Loucy (cell line): ENCODE data around the gene DSE.

Source experiments
- H2AFZ ChIP-seq: fragments of 200-600 bp; sonication (generic); 2 replicates; pipeline ENCODE4 v1.6.0; 2016; ENCODE audit warnings: antibody characterized with exemption, mild to moderate bottlenecking, low read length, moderate library complexity
- H3F3A ChIP-seq: fragments of 200-600 bp; 2 replicates; pipeline ENCODE4 v1.6.0; 2016; ENCODE audit warnings: antibody characterized with exemption, low read depth, mild to moderate bottlenecking
- H3K27me3 ChIP-seq: fragments of 200-600 bp; sonication (generic); 2 replicates; pipeline ENCODE4 v1.6.1; 2014; ENCODE audit warnings: low read length, mild to moderate bottlenecking; ENCODE audit not compliant: insufficient read depth, poor library complexity, severe bottlenecking
- H3K36me3 ChIP-seq: fragments of 200-600 bp; sonication (generic); 2 replicates; pipeline ENCODE4 v1.6.1; 2016; ENCODE audit warnings: low read length; ENCODE audit not compliant: insufficient read depth
- H3K4me1 ChIP-seq: fragments of 200-600 bp; sonication (generic); 2 replicates; pipeline ENCODE4 v1.5.1; 2014; ENCODE audit warnings: low read length, mild to moderate bottlenecking; ENCODE audit not compliant: insufficient read depth, poor library complexity, severe bottlenecking
- H3K4me2 ChIP-seq: fragments of 200-600 bp; sonication (generic); 2 replicates; pipeline ENCODE4 v1.6.0; 2014; ENCODE audit warnings: antibody characterized with exemption, low read length, low read depth, mild to moderate bottlenecking; ENCODE audit not compliant: poor library complexity, severe bottlenecking
- H3K4me3 ChIP-seq: fragments of 200-600 bp; sonication (generic); 2 replicates; pipeline ENCODE4 v1.5.1; 2014; ENCODE audit warnings: low read length, mild to moderate bottlenecking, mixed read lengths; ENCODE audit not compliant: poor library complexity, severe bottlenecking
- H3K79me2 ChIP-seq: fragments of 200-600 bp; sonication (generic); 2 replicates; pipeline ENCODE4 v1.6.1; 2014; ENCODE audit warnings: low read length; ENCODE audit not compliant: insufficient read depth
- H3K9ac ChIP-seq: fragments of 200-600 bp; sonication (generic); 2 replicates; pipeline ENCODE4 v1.6.0; 2014; ENCODE audit warnings: mild to moderate bottlenecking, low read depth, low read length, moderate library complexity; ENCODE audit not compliant: poor library complexity, severe bottlenecking
- H3K9me2 ChIP-seq: fragments of 200-600 bp; sonication (generic); replicated peaks from 2 replicates; pipeline ENCODE4 v1.6.1; 2016; ENCODE audit warnings: low read depth, low read length, mixed read lengths
- H3K9me3 ChIP-seq: fragments of 200-600 bp; sonication (generic); 2 replicates; pipeline ENCODE4 v1.6.1; 2014; ENCODE audit warnings: mild to moderate bottlenecking, antibody characterized with exemption, low read length, low read depth; ENCODE audit not compliant: insufficient read depth
- H4K20me1 ChIP-seq: fragments of 200-600 bp; sonication (generic); 2 replicates; pipeline ENCODE4 v1.6.0; 2014; ENCODE audit warnings: antibody characterized with exemption, low read length, mild to moderate bottlenecking; ENCODE audit not compliant: insufficient read depth, poor library complexity, severe bottlenecking
- CTCF ChIP-seq: fragments of 200-600 bp; sonication (generic); conservative IDR thresholded peaks from 2 replicates; pipeline ENCODE4 v1.5.1; 2014; ENCODE audit warnings: mild to moderate bottlenecking, antibody characterized with exemption, low read length
- EZH2phosphoT487 ChIP-seq: fragments of 200-600 bp; IDR thresholded peaks from 2 replicates; pipeline ENCODE4 v1.6.1; 2018; ENCODE audit warnings: antibody characterized with exemption, mild to moderate bottlenecking, moderate library complexity, borderline replicate concordance

The DSE gene

GRCh38 chr6:116390581-116390980, 19.8 kb downstream of the DSE start:
- Histone ChIP-seq H4K20me1 (no peaks in the 10 kb centered on the region), H3K9me2 (no peaks in the 10 kb centered on the region), H2AFZ (no peak overlapping the region), H3F3A (no peaks in the 10 kb centered on the region), H3K79me2 (no peaks in the 10 kb centered on the region), H3K4me3 (no peak overlapping the region), H3K4me2 (no peak overlapping the region), H3K9me3 (no peaks in the 10 kb centered on the region), H3K9ac (no peak overlapping the region), H3K36me3 (no peaks in the 10 kb centered on the region), H3K27me3 (no peaks in the 10 kb centered on the region), H3K4me1 (peaks cover 31% of the 10 kb centered on the region)
- no peak for TF ChIP-seq CTCF
- TF ChIP-seq EZH2phosphoT487 = no peak

GRCh38 chr6:116392132-116393013, 21.6 kb downstream of the DSE start:
- H3K9me3 ChIP-seq = no peaks in the 10 kb centered on the region
- no peaks in the 10 kb centered on the region for H3F3A ChIP-seq
- H3K27me3 ChIP-seq = no peaks in the 10 kb centered on the region
- H4K20me1 ChIP-seq = no peaks in the 10 kb centered on the region
- H3K4me1 ChIP-seq = peaks cover 31% of the 10 kb centered on the region
- H3K79me2 ChIP-seq = no peaks in the 10 kb centered on the region
- H3K9ac ChIP-seq = no peak overlapping the region
- peak overlapping the region; percentile 42 for H3K4me2 ChIP-seq
- H2AFZ ChIP-seq = no peak overlapping the region
- H3K9me2 ChIP-seq = no peaks in the 10 kb centered on the region
- TF ChIP-seq EZH2phosphoT487 (no peak), CTCF (no peak)
- no peaks in the 10 kb centered on the region for H3K36me3 ChIP-seq
- no peak overlapping the region for H3K4me3 ChIP-seq

GRCh38 chr6:116393430-116393829, 22.7 kb downstream of the DSE start:
- TF ChIP-seq EZH2phosphoT487 (no peak), CTCF (peak; percentile 27)
- Histone ChIP-seq H3K9ac (no peak overlapping the region), H3F3A (no peaks in the 10 kb centered on the region), H4K20me1 (no peaks in the 10 kb centered on the region), H3K9me2 (no peaks in the 10 kb centered on the region), H3K9me3 (no peaks in the 10 kb centered on the region), H3K4me2 (no peak overlapping the region), H3K27me3 (no peaks in the 10 kb centered on the region), H3K36me3 (no peaks in the 10 kb centered on the region), H3K4me3 (no peak overlapping the region), H2AFZ (no peak overlapping the region), H3K4me1 (peaks cover 31% of the 10 kb centered on the region), H3K79me2 (no peaks in the 10 kb centered on the region)
